Neural cell (in vitro differentiated cells): ENCODE results near the gene SLCO3A1.

ENCODE experiments used
- CTCF ChIP-seq: fragments of 450-650 bp; IDR thresholded peaks from 2 replicates; pipeline ENCODE4 v1.5.1; 2014; ENCODE audit warnings: antibody characterized with exemption, mild to moderate bottlenecking, moderate library complexity; ENCODE audit not compliant: poor library complexity, severe bottlenecking
- EZH2 ChIP-seq: fragments of 200-600, 300-800 bp; shearing (Covaris generic), sonication (generic); IDR thresholded peaks from 2 replicates; pipeline ENCODE4 v1.6.1; 2014; ENCODE audit warnings: antibody characterized with exemption, low read length, borderline replicate concordance, mild to moderate bottlenecking; ENCODE audit not compliant: insufficient read depth, poor library complexity, severe bottlenecking
- POLR2AphosphoS5 ChIP-seq: IDR thresholded peaks from 2 replicates; pipeline ENCODE4 v1.6.1; 2012
- RAD21 ChIP-seq: fragments of 450-650 bp; conservative IDR thresholded peaks from 2 replicates; pipeline ENCODE4 v1.6.1; 2014; ENCODE audit warnings: antibody characterized with exemption, mild to moderate bottlenecking, moderate library complexity
- SMC3 ChIP-seq: fragments of 450-650 bp; conservative IDR thresholded peaks from 2 replicates; pipeline ENCODE4 v1.6.1; 2014; ENCODE audit warnings: antibody characterized with exemption, mild to moderate bottlenecking, moderate library complexity; ENCODE audit not compliant: poor library complexity
- TAF1 ChIP-seq: IDR thresholded peaks from 2 replicates; pipeline ENCODE4 v1.6.1; 2012; ENCODE audit warnings: low read depth

- TF ChIP-seq CTCF, result no peak
- TF ChIP-seq RAD21, result no peak
- TF ChIP-seq POLR2AphosphoS5, result no peak
- TF ChIP-seq EZH2, result no peak
- TF ChIP-seq TAF1, result no peak
- TF ChIP-seq SMC3, result no peak
Measured at GRCh38 chr15:91813924-91814323, 39.6 kb upstream of the SLCO3A1 start.
